Measurements from ENCODE around the gene VDR.

Gene VDR

DNA sequence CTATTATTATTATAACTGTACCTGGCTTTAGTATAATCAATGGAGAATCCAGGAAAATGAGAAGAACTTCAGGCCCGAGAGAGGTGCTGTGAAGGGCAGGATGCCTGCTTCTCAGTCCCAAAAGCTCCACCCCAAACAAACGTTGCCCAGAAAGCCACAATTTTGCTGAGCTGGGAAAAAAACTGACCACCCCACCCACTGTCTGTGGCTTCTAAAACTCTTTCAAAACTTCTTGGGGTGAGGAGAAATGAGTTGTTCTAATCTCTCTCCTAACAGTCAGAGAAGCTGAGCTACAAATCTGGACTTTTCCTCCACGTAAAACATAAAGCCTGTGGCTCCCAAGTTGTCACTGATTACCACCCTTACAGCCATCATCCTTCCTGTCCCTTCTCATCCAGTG lies 13.4 kb downstream of the VDR start:
- DNase-seq: no peak

DNA sequence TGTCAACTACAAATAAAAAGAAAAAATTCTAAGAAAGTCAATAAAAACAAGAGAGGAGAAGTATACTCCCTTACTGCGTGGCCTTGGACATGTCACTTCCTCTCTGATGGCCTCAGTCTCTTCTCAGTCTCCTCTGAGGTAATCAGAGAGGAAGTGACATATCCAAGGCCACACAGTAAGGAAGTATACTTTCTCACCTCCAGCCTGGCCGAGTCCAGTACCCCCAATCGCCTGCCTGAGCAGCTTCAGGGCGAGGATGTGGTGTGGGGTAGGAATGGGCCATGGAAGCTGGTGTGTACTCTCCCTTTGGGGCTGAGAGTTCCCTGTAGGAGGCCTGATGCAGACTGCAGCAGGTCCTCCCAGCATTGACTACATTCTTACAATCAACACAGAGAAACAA lies 15.8 kb downstream of the VDR start:
- DNase-seq: no peak

DNA sequence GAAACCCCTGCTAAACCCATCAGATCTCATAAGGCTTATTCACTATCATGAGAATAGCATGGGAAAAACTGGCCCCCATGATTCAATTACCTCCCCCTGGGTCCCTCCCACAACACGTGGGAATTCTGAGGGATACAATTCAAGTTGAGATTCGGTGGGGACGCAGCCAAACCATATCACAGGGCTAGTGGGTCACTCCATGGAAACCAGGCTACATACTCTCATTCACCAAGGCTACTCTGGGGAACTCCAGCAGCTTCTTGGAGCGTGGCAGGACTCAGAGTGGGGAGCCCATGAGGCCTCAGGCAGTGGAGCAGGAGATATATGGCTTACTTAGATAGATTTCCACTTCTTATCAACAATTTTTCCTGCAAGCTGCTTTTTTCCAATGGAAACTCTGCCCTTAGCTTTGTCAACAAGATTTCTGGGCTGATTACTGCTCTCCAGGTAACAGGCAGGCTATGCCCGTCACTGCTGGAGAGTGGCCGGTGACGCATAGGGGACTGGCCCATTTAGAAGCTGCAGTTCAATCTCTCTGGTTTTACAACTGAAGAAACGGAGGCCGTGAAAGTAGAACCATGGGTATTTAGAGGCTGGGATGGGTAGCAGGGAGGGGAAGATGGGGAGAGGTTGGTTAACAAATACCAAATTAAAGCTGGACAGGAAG lies 16.5 kb downstream of the VDR start:
- DNase-seq: no peak

DNA sequence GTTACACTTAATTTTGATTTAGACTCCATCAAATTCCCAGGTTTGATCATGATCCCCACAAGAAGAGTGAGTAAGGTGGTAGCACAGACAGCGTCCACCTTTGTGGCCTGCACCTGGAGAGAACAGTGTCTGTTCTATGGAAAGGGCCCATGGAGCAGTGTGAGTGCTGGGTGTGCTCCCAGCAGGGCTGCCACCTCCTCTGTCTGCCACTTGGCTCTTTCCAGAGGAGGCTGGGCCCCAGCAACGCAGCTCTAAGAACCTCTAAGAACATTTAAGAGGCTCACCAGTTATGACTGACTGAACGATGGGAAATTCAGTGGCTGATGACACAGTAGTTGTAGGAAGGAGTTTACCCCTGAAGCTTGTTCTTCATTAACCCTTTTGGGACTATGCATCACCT lies 17.3 kb downstream of the VDR start:
- DNase-seq: no peak

DNA sequence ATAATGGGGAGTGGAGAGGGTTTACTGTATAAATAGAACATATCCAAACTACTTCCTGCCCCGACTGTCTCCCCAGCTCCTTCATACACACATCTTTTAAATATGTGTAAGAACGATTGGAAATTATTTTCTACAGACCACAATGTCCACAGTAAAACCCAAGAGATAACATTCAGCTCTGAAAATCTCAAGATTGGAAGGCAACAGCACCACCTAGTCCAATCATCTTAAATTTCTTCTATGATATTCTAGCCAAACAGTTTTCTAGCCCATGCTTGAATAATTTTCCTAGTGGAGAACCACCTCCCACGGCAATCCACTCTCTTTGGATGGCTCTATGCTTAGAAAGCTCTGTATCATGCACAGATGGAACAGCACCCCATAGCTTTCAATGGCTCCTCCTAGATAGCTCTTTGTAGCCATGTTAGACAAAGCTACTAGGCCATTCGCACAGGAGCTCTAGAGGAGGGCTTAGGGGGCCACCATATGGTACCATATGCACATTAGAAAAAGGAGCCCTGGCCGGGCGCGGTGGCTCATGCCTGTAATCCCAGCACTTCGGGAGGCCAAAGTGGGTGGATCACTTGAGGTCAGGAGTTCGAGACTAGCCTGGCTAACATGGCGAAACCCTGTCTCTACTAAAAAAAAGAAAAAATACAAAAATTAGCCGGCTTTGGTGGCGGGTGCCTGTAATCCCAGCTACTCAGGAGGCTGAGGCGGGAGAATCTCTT lies 18.1 kb downstream of the VDR start:
- DNase-seq: no peak

DNA sequence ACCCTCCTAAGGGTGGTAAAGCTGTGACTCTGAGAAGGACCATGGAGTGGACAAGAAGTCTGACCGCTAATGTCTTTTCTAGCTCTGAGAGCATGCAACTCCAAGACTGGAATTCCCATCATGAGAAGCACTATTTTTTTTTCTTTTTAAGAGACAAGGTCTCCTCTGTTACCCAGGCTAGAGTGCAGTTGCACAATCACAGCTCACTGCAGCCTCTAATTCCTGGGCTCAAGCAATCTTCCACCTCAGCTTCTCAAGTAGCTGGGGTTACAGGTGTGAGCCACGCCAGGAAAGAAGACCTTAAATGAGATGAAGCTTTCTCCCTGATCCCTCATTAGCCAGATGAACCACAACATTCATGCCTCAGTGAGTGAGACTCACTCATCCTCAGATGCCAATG lies 19.2 kb downstream of the VDR start:
- DNase-seq: no peak

DNA sequence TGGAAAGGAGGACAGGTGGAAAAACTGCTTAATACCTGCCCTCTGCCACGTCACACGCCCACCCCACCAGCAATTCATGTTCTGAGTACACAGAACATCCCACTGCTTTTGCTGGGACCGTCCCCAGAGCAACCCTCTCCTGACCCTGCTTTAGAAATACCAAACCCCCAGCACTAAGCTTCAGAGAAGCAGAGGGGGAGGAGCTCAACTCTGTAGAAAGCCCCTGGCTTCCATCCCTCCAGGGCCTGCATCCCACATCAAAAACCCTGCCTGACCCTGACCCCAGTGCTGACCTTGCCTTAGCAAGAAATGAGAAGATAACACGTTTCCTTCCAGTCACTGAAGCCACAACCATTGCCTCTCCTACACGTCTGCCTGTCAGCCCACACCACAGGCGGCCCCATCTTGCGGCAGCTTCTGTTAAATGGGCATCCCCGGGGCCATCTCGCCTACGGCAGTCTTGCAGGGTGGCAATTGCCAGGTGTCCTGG lies 19.7 kb downstream of the VDR start:
- DNase-seq: peak; percentile 88

DNA sequence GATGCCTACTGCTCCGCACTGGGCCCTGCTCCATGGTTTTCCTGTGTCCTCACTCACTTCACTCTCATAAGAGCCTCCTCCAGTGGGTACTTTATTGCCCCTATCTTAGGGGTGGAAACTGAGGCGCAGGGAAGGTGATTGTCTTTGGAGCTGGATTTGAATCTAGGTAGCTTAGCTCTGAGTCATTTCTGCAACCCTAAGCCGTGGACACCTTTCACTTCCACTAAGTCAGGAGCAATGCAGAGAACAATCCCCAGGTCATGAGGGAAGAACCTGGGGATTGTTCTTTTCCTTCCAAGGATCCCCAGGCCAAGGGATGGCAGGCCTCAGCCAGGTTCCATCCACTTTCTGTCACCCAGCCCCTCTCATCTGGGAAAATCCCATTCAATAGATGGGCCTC lies 20.3 kb downstream of the VDR start:
- no peak for DNase-seq

DNA sequence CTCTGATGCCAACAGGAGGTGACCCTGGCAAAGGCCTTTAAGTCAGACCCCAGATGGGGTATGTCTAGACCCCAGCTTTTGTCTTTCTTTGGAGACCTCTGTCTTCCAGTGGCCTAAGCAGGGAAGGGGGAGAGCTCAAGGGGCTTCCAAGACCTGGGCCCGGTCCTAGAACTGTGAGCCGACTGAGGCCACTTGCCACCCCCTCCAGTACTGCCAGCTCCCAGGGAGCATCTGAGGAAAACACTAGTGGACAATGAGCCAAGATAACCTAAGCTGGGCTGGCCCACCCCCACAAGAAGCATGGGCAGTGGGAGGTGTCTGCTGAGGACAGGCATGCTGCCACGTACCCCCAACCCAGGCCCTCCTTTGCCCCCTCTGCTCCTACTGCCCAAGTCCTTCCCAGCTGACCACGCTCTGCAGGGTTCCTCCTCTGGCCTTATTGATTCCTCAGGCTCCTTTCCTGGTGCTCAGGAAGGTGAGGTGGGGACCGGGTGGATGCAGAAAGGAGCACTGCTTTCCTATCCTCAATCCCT lies 21.1 kb downstream of the VDR start:
- no peak for DNase-seq

DNA sequence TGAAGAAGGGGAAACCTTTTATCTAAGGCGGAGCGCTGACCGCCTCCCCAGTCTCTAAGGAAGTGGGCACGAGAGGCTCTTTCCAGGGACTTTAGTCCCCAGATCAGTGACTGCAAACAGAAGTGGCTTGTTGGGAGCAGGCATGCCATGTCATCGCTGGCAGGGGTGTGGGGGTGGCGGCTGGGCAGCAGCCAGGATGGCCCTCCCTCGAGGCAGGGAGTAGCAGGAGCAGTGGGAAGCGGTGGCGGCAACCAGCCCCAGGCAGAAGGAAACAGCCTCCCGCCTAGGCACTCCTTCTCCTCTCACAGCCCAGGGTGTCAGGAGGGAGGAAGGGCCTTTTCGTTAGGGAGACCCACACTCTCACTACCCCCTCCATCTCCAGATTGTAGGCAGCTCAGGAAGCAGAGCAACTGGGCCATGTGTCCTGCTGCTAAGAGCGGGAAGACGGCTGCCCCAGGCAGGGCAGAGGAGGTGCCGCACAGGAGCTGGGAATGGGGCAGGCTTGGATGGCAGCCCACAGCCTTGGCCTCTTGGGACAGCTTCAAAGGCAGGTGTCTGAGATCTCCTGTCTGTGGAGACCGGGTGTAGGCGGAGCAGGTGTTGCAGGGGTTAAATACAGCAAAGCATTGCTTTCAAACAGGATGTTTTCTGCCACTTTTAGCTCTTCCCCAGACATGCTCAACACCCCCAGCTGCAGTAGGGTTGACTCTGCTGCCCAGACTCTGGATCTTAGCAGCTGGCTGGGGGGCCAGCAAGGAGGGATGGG lies 21.8 kb downstream of the VDR start:
- DNase-seq: peak; percentile 72

DNA sequence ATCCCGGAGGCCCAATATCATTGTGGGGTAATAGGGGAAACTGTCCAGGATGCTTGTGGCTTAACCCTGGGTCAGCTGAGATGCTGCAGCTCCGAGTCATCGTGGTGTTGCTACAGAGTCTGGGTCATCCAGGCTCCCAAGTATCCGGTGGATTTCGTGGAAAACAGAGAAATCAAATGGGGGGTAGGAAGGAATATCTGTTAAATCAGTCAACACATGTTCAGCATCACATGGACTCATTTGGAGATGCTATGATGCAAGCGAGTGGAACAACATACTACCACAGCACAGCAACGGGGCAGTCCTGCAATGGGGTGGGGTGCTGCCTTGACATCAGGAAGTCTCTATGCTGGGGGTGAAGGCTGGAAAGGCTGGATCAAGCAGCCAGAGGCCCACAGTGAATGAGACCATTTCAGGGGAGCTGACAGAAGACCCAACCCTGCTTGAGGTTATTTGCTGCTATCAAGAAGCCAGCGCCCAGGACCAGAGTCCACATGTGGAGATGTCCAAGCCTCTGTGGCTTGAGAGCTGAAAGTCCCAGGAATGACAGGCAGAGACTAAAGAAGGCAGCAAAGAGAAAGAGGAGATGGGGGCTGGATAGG lies 22.9 kb downstream of the VDR start:
- no peak for DNase-seq

DNA sequence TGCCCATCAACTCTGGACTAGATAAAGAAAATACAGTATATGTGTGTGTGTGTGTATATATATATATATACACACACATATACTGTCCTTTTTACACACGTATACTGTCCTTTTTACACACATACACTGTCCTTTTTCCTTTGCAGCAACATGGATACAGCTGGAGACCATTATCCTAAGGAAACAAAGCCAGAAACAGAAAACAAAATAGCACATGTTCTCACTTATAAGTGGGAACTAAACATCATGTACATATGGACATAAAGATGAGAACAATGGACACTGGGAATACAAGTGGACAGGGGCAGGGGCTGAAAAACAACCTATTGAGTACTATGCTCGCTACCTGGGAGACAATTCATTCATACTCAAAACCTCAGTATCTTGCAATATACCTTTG lies 23.7 kb downstream of the VDR start:
- DNase-seq: no peak

DNA sequence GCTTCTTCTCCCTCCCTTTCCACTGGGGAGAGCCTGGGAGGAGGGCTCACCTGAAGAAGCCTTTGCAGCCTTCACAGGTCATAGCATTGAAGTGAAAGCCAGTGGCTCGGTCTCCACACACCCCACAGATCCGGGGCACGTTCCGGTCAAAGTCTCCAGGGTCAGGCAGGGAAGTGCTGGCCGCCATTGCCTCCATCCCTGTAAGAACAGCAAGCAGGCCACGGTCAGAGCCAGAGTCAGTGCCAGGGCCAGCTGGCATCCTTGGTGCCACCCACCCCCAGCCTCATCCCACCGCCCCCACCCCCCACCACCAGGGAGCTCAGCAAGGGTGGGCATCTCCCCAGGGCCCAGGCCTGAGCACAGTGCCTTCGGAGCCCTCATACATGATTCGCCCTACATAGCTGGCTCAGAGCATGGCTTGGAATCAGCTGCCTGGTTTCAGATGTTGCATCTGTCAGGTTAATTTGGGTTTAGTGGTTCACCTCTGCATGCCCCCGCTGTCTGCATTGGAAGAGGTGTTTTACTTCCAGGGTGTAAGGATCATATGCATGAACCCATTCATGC lies 25.8 kb downstream of the VDR start:
- DNase-seq: no peak

DNA sequence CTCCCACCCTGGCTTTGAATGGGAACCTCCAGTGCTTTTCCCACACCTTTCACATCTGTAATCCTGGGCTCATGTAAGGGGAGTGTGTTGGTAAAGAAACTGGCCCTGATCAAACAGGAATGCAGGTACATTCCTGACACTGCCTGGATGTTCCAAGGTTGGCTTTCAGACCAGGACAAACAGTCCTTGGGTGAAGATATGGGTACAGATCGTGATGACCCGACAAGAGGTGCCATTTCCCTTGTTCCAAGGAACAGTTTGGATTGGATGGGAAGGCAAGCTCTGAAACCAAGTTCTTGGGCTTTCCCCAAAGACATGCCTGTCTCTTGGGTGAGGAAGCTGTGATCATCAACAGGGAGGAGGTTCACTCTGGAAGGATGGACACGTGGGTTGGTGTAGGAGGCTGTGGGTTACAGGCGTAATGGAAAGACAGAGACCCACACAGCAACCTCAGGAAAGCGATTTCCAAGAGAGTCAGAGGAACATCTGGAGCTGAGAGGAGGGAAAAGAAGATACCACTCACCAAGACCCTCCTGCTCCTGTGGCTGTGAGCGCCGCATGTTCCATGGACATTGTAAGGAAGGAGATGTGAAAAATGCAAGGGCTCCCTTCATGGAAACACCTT lies 26.4 kb downstream of the VDR start:
- DNase-seq: no peak

DNA sequence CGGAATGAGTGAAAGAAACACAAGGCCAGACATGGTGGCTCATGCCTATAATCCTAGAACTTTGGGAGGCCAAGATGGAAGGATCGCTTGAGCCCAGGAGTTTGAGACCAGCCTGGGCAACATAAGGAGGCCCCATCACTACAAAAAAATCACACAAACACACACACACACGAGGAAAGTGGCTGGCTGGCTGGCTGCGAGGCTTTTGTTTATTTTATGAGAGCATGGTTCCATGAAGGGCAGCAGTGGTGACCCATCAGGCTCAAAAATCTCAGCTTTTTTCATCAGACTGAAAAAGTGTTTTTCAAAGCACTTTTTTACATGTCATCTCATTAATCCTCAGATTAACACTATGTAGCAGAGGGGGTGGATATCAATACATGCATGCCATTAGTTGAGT lies 27.7 kb downstream of the VDR start:
- no peak for DNase-seq

DNA sequence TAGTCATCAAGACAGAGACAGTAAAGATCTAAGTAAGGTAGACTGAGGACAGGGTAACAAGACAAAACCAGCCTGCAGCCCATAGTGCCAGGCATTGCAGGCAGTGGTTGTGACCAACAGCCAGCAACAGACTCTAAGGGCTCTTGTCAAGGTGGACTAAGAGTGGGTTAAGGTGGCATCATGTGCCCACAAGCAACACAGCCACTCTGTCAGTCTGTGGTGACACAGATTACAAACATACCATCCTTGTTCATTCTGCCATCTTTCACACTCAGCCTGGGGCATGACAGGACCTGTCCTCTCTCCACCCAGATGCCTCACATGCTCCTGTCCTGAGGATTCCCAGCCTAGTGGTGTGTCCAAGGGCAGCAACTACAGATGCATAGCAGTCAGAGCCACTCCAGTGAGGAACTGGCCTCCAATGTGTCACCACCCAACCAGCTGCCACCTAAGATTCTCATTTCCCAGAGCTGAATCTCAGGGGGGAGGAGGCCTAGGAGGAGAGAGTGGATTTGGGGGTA lies 28.3 kb downstream of the VDR start:
- DNase-seq: no peak

DNA sequence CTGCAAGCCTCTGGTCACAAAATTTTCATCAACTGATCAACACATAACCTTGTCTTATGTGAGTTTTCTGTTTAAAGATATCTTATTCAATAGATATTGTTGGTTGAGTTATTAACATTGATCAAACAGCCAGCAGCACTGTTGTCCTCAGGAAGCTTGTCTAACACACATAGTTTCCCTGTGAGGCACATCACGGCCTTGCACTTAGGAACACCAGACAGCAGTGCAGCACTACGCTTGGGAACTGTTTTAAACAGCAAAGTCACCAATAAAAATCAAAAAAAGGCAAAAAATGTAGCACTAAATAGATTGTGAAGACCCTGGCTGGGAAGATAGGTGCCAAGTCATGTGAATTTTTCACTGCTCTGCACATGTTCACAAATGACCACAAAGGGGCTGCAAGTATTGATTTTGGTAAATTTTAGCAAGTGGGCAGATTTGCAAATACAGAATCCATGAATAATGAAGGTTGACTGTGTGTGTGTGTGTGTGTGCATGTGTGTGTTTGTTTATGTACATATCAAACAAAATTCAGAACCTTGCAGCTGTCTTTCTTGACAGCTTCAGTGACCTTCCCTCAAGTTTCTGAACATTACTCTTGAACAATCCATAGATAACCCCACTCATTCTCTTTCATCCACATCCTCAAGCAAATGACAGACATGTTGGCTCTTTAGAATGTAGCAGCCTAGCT lies 28.9 kb downstream of the VDR start:
- DNase-seq: no peak

DNA sequence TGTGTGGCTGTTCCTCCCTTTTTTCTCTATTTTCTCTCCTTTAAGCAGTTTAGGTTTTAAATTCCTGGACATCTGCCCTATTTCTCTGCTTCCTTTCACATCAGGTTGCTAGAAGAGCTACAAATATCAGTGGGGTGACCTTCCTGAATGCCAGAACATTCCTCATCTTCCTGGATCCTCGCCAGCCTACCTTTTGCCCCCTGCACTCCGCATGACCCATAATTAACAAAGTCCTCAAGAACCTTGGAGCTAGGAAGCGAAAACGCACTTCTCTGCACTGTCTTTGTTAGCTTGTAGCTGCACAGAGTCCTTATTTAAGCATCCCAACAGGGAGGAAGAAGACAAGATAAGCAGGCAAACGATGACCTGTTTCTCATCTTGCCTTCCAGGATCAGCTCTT lies 30.5 kb downstream of the VDR start:
- DNase-seq: no peak

DNA sequence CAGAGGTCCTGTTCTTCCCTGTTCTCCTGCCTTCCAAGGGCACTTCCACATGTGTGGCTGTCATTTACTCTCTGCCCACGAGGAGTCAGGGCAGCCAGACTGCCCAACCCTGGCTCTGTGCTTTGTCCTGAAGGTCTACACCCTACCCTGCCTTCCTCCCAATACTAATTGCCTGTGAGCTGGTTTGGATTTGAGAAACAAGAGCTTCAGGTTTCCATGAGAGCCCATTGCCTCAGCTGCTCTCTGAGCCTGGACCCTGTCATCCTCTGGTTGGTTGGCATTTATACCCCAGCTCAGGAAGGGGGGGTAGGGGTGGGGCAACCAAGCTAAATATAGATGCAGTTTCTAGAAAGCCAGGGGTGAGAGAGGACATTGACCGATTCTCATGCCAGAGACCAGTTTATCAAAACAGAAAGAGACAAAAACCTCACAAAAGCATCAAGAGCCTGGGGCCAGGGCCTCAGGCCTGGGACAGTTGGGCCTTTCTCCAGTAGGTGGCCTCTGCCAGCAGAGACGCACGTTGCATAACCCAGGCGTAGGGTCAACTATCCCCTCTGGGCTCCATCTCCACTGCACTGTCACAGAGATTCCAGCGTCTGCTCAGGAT lies 34.5 kb downstream of the VDR start:
- DNase-seq: no peak

DNA sequence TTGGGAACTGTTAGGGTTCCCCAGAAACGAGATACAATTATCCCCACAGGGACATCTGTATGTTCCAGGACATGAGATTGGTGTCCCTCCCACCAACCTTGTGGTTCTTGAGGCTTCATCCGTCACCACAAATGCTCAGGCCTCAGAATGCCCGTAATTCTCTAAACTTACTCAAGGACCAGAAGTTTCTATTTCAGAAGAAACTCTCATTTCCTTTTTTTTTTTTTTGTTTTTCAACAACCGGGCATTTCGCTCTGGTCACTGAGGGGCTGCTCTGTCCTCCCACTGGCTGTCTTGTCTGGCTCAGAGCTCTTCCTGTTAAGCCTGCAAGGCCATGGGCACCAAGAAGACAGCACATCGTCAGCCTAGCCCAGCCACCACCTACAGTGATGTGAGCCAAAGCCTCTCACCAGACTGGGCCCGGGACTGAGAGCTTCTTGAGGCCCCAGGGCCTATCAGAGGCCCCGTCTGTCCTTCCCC lies 36.2 kb downstream of the VDR start:
- DNase-seq: no peak

DNA sequence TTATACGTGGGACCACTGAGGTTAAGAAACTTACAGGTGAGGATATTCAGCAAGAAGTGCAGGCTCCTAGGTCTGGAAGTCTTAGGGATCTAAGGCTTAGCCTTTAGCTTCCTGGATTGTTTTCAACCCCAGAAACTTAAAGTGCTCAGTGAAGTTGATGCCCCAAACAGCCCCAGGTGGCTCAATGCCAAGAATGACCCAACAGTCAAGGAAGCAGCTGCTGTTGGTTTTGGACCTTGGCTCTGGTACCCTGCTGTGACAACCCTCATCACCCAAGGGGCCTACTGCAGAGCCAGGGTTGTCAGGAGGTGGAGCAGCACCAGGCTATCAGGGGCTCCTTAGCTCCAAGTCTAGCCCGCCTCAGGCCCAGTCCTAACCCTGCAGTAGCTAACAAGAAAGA lies 36.8 kb downstream of the VDR start:
- no peak for DNase-seq
